ENCODE measurements around the gene ACOXL. TPM values are rescaled to one million over a fixed set of nuclear protein-coding genes. Genes with fewer than 3 reads are reported as not detected.

ACOXL gene
- total RNA-seq, 1 donor from 2014 or later: 0.23 TPM

DNA sequence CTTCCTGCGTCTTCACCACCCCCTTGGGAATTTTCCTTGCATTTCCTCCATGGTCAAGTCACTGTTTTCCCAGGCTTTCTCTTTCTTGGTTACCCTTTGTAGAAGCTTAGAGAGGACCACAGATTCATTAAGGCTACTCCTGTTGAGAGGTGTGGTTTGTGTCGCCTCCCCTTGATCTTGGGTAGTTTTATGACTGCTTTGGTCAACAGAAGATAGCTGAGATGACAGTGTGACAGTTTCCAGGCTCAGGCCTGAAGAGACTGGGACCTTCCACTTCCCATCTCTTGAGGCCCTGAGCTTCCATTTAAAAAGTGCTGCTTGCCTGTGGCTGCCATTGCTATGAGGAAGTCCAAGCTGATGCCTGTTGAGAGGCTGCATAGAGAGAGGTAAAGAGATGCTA, 5.4 kb downstream of the ACOXL start:
- H3K27me3 ChIP-seq (ENCODE audit: insufficient read depth, low read length): peaks cover 53% of the 10 kb centered on the region
- H3K4me2 ChIP-seq (ENCODE audit: low read length): no peak overlapping the region
- H3K36me3 ChIP-seq (ENCODE audit: insufficient read depth, low read length): no peaks in the 10 kb centered on the region
- no peak overlapping the region for H3K4me3 ChIP-seq (ENCODE audit: insufficient read depth, low read depth, low read length)
- peaks cover 11% of the 10 kb centered on the region for H3K9me3 ChIP-seq (ENCODE audit: insufficient read depth, low read depth, low read length)
- peaks cover 7% of the 10 kb centered on the region for H3K4me1 ChIP-seq (ENCODE audit: insufficient read depth, low read length)
- FAIRE-seq (no peak), DNase-seq (ENCODE audit: low read depth) (no peak)
- no peak overlapping the region for H3K27ac ChIP-seq (ENCODE audit: low read depth, low read length)
- H3K27me3 Mint-ChIP-seq (ENCODE audit: low read depth, unreplicated experiment): peaks cover 45% of the 10 kb centered on the region
- no peak overlapping the region for H3K4me3 Mint-ChIP-seq (ENCODE audit: unreplicated experiment)
- TF ChIP-seq, protein P1, sequence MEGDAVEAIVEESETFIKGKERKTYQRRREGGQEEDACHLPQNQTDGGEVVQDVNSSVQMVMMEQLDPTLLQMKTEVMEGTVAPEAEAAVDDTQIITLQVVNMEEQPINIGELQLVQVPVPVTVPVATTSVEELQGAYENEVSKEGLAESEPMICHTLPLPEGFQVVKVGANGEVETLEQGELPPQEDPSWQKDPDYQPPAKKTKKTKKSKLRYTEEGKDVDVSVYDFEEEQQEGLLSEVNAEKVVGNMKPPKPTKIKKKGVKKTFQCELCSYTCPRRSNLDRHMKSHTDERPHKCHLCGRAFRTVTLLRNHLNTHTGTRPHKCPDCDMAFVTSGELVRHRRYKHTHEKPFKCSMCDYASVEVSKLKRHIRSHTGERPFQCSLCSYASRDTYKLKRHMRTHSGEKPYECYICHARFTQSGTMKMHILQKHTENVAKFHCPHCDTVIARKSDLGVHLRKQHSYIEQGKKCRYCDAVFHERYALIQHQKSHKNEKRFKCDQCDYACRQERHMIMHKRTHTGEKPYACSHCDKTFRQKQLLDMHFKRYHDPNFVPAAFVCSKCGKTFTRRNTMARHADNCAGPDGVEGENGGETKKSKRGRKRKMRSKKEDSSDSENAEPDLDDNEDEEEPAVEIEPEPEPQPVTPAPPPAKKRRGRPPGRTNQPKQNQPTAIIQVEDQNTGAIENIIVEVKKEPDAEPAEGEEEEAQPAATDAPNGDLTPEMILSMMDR (IDR thresholded peaks at IDR 0.05; ENCODE audit: insufficient read depth, low read depth, low read length): no peak
- no peak for TF ChIP-seq EZH2 (IDR thresholded peaks at IDR 0.05; ENCODE audit: insufficient read depth, low read length)
- no peak overlapping the region for H3K9ac ChIP-seq (ENCODE audit: low read length)
- H3K36me3 Mint-ChIP-seq (ENCODE audit: low read depth, unreplicated experiment): peaks cover 2% of the 10 kb centered on the region
- no peak overlapping the region for H3K27ac Mint-ChIP-seq (ENCODE audit: unreplicated experiment)
- H3K9me3 Mint-ChIP-seq (ENCODE audit: unreplicated experiment): peaks cover 17% of the 10 kb centered on the region
- H2AFZ ChIP-seq (ENCODE audit: low read depth, low read length): no peak overlapping the region
- no peaks in the 10 kb centered on the region for H3K79me2 ChIP-seq (ENCODE audit: insufficient read depth, low read length)
- H4K20me1 ChIP-seq (ENCODE audit: insufficient read depth, low read length): no peaks in the 10 kb centered on the region
- peaks cover 22% of the 10 kb centered on the region for H3K4me1 Mint-ChIP-seq (ENCODE audit: low read depth, unreplicated experiment)

DNA sequence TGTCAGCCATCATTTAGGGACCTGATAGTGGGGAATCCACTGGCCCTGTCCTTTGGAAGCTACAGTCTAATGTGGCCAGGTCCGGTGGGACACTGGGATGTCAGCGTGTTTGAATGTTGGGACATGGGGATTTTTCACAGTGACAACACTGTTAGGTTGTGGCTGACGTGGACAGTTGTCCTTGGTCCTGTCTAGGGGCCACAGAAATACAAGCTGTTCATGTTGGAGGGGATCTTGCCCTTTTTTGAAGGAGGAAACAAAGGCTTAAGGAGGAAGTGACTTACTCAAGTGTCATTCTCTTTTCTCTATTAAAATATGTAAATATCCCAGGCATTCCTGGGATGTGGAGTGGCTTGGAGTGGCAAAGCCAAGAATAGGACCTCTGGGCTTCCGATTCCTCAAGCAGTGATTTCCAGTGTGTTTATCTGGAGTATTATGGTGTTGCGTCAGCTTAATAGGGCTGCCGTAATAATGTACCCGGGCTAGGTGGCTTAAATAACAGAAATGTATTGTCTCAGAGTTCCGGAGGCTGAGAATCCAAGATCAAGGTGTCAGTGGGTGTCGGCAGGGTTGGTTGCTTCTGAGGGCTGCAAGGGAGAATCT, 8.5 kb downstream of the ACOXL start:
- H3K27me3 ChIP-seq (ENCODE audit: insufficient read depth, low read length): peaks cover 50% of the 10 kb centered on the region
- Mint-ChIP-seq H3K27me3 (ENCODE audit: low read depth, unreplicated experiment) (peaks cover 43% of the 10 kb centered on the region), H3K4me1 (ENCODE audit: low read depth, unreplicated experiment) (peaks cover 28% of the 10 kb centered on the region), H3K36me3 (ENCODE audit: low read depth, unreplicated experiment) (peaks cover 2% of the 10 kb centered on the region), H3K27ac (ENCODE audit: unreplicated experiment) (no peak overlapping the region), H3K9me3 (ENCODE audit: unreplicated experiment) (peaks cover 11% of the 10 kb centered on the region), H3K4me3 (ENCODE audit: unreplicated experiment) (peak overlapping the region; percentile 55)
- H3K36me3 ChIP-seq (ENCODE audit: insufficient read depth, low read length): no peaks in the 10 kb centered on the region
- H3K4me1 ChIP-seq (ENCODE audit: insufficient read depth, low read length): peaks cover 4% of the 10 kb centered on the region
- H3K27ac ChIP-seq (ENCODE audit: low read depth, low read length): no peak overlapping the region
- no peak overlapping the region for H3K4me3 ChIP-seq (ENCODE audit: insufficient read depth, low read depth, low read length)
- DNase-seq (ENCODE audit: low read depth): no peak
- no peak overlapping the region for H2AFZ ChIP-seq (ENCODE audit: low read depth, low read length)
- no peak overlapping the region for H3K4me2 ChIP-seq (ENCODE audit: low read length)
- H4K20me1 ChIP-seq (ENCODE audit: insufficient read depth, low read length): no peaks in the 10 kb centered on the region
- peaks cover 11% of the 10 kb centered on the region for H3K9me3 ChIP-seq (ENCODE audit: insufficient read depth, low read depth, low read length)
- no peak for FAIRE-seq
- TF ChIP-seq, protein P1 (IDR thresholded peaks at IDR 0.05; ENCODE audit: insufficient read depth, low read depth, low read length): no peak
- no peak for TF ChIP-seq EZH2 (IDR thresholded peaks at IDR 0.05; ENCODE audit: insufficient read depth, low read length)
- no peaks in the 10 kb centered on the region for H3K79me2 ChIP-seq (ENCODE audit: insufficient read depth, low read length)
- H3K9ac ChIP-seq (ENCODE audit: low read length): no peak overlapping the region

DNA sequence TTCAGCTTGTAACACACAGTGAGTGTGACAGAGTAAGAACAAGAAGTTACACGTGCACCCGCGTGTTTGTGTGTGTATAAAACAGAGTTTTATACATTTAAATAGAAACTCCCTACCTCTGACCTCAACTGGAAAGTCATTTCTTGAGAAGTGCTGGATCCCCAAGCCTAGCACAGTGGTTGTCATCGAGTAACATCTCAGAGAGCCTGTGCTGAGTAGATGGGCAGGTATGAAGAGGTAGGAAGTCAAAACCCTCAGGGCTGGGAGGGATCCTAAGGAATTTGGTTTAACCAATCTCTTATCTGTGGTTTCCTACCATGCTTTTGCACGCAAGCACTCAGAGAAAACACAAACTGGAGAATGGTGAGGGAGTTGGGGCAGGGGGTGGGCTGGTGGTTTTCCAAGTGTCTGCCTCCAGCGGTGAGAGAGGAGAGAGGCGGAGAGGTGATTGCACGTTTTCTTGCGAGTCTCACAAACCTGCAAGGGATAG, 9.2 kb downstream of the ACOXL start:
- H3K79me2 ChIP-seq (ENCODE audit: insufficient read depth, low read length): no peaks in the 10 kb centered on the region
- no peak overlapping the region for H3K4me3 ChIP-seq (ENCODE audit: insufficient read depth, low read depth, low read length)
- peaks cover 51% of the 10 kb centered on the region for H3K27me3 ChIP-seq (ENCODE audit: insufficient read depth, low read length)
- Mint-ChIP-seq H3K4me3 (ENCODE audit: unreplicated experiment) (peak overlapping the region; percentile 55), H3K4me1 (ENCODE audit: low read depth, unreplicated experiment) (peaks cover 28% of the 10 kb centered on the region), H3K27me3 (ENCODE audit: low read depth, unreplicated experiment) (peaks cover 46% of the 10 kb centered on the region), H3K9me3 (ENCODE audit: unreplicated experiment) (peaks cover 11% of the 10 kb centered on the region), H3K36me3 (ENCODE audit: low read depth, unreplicated experiment) (peaks cover 2% of the 10 kb centered on the region), H3K27ac (ENCODE audit: unreplicated experiment) (no peak overlapping the region)
- no peaks in the 10 kb centered on the region for H4K20me1 ChIP-seq (ENCODE audit: insufficient read depth, low read length)
- FAIRE-seq: no peak
- no peak overlapping the region for H3K4me2 ChIP-seq (ENCODE audit: low read length)
- no peak overlapping the region for H3K9ac ChIP-seq (ENCODE audit: low read length)
- H2AFZ ChIP-seq (ENCODE audit: low read depth, low read length): no peak overlapping the region
- peak; percentile 65 for DNase-seq (ENCODE audit: low read depth)
- H3K9me3 ChIP-seq (ENCODE audit: insufficient read depth, low read depth, low read length): peaks cover 11% of the 10 kb centered on the region
- TF ChIP-seq, protein P1 (IDR thresholded peaks at IDR 0.05; ENCODE audit: insufficient read depth, low read depth, low read length): no peak
- TF ChIP-seq EZH2 (IDR thresholded peaks at IDR 0.05; ENCODE audit: insufficient read depth, low read length): no peak
- H3K27ac ChIP-seq (ENCODE audit: low read depth, low read length): no peak overlapping the region
- H3K4me1 ChIP-seq (ENCODE audit: insufficient read depth, low read length): peaks cover 4% of the 10 kb centered on the region
- no peaks in the 10 kb centered on the region for H3K36me3 ChIP-seq (ENCODE audit: insufficient read depth, low read length)

All from astrocyte (in vitro differentiated cells and primary cell).